AG09309 (cell line): ENCODE measurements around the gene CCT6A.
"Not testable (repeated sequence)": the region's sequence is repeated elsewhere in the genome, so short reads cannot be mapped to it uniquely, and the experiment has no call there.

ENCODE experiments used
- DNase-seq: peaks from one replicate; pipeline ENCODE4 v3.0.0-alpha.2; 2010; ENCODE audit warnings: low read depth
- H3K4me3 ChIP-seq: 2 replicates; pipeline ENCODE4 v1.5.1; 2011; ENCODE audit warnings: mild to moderate bottlenecking, low read depth, low read length, moderate library complexity; ENCODE audit not compliant: control insufficient read depth
- TF ChIP-seq, protein P1 (sequence below): IDR thresholded peaks from 2 replicates; pipeline ENCODE4 v1.5.1; 2011; ENCODE audit warnings: mild to moderate bottlenecking, low read depth, low read length, inconsistent platforms; ENCODE audit not compliant: insufficient read depth, control insufficient read depth; ENCODE audit errors: missing control alignments

Gene CCT6A

DNA sequence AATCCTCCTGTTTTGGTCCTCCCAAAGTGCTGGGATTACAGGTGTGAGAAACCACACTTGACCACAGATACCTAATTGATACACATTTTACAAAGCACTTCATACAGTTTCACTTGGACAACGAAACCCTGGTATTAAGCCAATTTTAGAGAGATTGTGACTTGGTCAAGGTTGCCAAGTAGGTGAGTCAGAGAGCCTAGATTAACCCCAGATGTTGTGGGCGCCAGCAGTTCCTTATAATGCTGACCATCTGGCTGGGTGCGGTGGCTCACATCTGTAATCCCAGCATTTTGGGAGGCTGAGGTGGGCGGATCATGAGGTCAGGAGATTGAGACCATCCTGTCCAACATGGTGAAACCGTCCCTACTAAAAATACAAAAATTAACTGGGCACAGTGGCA is 46.1 kb downstream of the CCT6A start:
- TF ChIP-seq, protein P1, sequence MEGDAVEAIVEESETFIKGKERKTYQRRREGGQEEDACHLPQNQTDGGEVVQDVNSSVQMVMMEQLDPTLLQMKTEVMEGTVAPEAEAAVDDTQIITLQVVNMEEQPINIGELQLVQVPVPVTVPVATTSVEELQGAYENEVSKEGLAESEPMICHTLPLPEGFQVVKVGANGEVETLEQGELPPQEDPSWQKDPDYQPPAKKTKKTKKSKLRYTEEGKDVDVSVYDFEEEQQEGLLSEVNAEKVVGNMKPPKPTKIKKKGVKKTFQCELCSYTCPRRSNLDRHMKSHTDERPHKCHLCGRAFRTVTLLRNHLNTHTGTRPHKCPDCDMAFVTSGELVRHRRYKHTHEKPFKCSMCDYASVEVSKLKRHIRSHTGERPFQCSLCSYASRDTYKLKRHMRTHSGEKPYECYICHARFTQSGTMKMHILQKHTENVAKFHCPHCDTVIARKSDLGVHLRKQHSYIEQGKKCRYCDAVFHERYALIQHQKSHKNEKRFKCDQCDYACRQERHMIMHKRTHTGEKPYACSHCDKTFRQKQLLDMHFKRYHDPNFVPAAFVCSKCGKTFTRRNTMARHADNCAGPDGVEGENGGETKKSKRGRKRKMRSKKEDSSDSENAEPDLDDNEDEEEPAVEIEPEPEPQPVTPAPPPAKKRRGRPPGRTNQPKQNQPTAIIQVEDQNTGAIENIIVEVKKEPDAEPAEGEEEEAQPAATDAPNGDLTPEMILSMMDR = no peak
- DNase-seq = peak; percentile 85
- H3K4me3 ChIP-seq = no peak overlapping the region

DNA sequence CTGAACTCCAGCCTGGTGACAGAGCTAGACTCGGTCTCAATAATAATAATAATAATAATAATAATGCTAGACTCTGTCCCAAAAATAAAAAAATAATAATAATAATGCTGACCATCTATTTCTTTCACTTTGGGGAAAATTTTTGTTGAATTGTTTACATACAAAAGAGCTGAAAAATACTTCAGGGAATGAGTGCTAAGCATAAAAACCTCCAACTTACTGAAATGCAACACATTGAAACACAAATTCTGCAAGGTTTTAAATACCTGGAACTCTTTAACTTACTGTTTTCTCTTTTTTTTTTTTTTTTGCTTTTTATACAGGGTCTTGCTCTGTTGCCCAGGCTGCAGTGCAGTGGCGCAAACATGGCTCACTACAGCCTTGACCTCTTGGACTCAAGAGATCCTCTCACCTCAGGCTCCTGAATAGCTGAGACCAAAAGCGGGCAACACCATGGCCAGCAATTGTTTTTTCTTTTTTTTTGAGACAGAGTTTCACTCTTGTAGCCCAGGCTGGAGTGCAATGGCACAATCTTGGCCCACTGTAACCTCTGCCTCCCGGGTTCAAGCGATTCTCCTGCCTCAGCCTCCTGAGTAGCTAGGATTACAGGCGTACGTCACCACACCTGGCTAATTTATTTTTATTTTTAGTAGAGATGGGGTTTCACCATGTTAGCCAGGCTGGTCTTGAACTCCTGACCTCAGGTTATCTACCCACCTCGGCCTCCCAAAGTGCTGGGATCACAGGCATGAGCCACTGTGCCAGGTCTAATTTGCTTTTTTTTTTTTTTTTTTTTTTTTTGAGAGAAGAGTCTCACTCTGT is 46.8 kb downstream of the CCT6A start:
- not testable (repeated sequence) for H3K4me3 ChIP-seq, DNase-seq

DNA sequence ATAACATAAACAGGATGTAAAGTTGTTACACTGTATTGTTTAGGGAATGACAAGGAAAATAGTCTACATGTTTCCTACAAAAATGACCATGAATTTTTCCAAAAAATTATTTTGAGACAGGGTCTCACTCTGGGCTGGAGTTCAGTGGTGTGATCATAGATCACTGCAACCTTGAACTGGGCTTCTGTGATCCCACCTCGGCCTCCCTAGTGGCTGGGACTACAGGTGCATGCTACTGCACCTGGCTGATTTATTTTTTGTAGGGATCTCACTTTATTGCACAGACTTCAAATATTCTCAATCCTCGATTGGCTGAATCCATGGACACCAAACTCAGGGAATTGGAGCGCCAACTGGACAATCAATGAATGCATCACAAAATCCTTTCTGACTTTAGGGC is 48.1 kb downstream of the CCT6A start:
- H3K4me3 ChIP-seq = no peak overlapping the region
- TF ChIP-seq, protein P1 = no peak
- DNase-seq = no peak

DNA sequence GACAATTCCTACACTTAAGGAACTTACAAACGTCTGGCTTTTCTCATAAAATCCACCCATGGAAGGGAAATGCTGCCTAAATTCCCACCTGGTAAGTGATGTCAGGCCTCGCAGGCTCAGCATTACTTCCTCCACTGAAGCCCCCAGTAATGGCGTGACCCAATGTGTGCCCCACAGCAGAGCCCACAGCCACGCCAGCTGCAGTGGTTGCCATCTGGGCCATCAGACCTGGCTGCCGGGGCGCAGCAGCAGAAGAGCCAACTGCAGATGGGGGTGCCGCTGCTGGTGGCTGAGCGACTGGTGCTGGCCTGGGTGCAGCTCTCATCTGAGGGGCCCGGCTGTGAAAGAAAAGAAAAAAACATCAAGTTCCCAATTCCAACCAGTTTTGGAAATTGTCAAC is 52.6 kb downstream of the CCT6A start:
- H3K4me3 ChIP-seq, DNase-seq: not testable (repeated sequence)

DNA sequence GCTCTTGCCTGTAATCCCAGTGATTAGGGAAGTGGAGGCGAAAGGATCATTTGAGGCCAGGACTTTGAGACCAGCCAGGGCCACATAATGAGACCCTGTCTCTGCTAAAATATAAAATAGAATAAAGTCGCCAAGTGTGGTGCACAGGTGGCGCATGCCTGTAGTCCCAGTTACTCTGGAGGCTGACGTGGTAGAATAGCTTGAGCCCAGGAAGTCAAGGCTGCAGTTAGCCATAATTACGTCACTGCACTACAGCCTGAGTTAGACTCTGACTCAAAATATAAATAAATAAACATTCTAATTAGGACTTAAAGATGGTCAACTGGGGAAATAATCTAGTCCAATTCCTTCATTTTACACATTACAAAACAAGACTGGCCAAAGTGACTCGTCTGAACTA is 53.9 kb downstream of the CCT6A start:
- peak; percentile 42 for DNase-seq
- peak overlapping the region; percentile 84 for H3K4me3 ChIP-seq
- TF ChIP-seq, protein P1 = no peak

DNA sequence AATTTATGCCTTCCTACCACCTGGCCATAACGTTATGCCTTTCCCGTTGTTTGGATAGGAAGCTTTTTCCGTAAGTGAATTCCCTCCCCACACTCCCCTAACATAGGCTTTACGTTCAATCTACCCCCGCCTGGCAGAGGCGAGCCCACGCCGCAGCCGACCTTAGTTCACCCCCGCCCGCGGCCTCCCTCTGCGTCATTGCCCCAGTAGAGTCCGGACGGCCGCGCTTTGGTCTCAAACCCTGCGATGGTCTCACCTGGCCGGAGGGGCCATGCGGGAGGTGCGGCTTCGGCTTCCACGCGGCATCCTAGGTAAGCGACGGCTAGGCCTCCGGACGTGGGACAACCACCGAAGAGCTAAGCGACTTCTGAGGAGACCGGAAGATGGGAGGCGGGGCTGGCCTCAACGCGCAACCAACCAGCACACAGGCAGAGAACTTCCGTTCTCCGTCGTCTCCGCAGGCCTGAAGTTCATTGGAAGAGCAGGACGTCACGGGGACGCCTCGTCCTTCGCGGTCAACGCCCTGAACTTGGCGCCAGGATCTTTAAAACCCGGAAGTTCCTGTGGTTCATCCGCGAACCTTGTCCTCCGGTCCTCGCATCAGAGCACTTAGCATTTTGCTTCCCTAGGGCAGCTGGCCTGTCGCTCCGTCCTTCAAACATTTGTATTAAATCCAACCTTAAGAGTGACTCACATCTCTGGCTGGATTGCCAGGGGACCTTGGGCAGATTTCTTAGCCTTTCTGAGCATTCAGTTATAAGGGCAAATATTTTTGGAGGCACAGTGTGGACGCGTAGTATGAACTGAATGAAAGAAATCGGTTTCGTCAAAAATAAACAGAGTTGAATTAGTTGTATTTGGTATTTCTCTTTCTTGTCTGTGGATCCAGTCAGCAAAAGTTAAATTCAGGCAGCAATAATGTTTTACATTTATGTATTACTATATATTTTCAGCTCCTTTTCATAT is 54.8 kb downstream of the CCT6A start, which contains the start of gene CHCHD2:
Gene CHCHD2, minus strand, starts transcription at position 369 of the 966 bp plus-strand sequence. Its CDS starts 63 bp downstream, at position 306.
- peak; percentile 97 for DNase-seq
- H3K4me3 ChIP-seq = peak within 1 kb of the TSS; percentile 84
- TF ChIP-seq, protein P1 = no peak

DNA sequence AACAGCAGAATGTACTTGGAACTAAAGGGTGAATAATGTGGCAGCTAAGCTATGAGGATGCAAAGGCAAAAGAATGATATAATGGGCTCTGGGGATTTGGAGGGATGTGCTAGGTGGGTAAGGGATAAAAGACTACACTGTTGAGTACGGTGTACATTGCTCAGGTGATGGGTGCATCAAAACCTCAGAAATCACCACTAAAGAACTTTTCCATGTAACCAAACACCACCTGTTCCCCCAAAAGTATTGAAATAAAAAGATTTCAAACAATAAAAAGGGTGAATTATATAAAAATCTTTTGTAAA is 56.3 kb downstream of the CCT6A start:
- DNase-seq = no peak
- TF ChIP-seq, protein P1 = no peak
- H3K4me3 ChIP-seq = no peak overlapping the region
